Measurements from ENCODE around the gene GPR157.
A peak's percentile ranks its signal among the peaks of the same experiment; 100 is the strongest.
"Not testable (repeated sequence)": the region's sequence is repeated elsewhere in the genome, so short reads cannot be mapped to it uniquely, and the experiment has no call there.

The GPR157 gene, protein sequence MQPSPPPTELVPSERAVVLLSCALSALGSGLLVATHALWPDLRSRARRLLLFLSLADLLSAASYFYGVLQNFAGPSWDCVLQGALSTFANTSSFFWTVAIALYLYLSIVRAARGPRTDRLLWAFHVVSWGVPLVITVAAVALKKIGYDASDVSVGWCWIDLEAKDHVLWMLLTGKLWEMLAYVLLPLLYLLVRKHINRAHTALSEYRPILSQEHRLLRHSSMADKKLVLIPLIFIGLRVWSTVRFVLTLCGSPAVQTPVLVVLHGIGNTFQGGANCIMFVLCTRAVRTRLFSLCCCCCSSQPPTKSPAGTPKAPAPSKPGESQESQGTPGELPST

DNA sequence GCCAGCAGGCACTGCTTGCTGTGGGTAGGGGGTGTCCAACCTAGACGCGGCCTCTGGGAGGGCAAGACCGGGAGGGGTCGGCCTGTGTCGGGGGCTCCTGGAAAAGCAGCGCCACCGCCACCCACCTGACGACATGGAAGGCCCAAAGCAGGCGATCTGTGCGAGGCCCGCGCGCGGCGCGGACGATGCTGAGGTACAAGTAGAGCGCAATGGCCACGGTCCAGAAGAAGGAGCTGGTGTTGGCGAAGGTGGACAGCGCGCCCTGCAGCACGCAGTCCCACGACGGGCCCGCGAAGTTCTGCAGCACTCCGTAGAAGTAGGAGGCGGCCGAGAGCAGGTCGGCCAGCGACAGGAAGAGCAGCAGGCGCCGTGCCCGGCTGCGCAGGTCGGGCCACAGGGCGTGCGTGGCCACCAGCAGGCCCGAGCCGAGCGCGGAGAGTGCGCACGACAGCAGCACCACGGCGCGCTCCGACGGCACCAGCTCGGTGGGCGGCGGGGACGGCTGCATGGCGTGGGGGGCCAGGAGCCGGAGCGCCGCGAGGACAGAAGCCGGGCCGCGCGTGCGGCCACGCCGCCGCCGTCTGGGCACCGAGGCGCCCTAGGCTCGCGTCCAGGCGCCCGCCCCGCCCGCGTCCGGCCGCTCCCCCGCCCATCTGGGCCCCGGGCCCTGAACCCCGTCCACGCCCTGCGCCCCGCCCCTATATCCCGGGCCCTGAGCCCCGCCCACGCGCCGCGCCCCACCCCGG is at the start of gene GPR157:
GPR157 (minus strand) TSS at position 583 of the 746 bp plus-strand sequence; CDS start at position 508, 75 bp downstream.
- peak; percentile 51 for DNase-seq (ENCODE audit: low read depth)

DNA sequence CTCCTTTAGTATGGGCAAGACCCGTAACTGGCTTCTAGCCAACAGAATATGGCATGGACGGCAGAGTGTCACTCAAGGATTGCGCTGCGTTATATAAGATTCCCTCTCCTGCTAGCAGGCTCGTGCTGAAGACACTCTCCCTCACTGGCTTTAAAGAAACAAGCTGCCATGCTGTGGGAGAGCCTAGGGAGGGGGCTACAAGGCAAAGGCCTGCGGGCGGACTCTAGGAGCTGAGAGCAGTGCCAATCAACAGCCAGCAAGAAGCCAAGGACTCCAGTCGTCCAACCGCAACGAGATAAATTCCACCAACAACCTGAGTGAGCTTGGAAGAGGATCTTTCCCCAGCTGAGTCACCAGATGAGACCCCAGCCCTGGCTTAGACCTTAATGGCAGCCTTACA is 45.9 kb upstream of the GPR157 start:
- no peak for DNase-seq (ENCODE audit: low read depth)

DNA sequence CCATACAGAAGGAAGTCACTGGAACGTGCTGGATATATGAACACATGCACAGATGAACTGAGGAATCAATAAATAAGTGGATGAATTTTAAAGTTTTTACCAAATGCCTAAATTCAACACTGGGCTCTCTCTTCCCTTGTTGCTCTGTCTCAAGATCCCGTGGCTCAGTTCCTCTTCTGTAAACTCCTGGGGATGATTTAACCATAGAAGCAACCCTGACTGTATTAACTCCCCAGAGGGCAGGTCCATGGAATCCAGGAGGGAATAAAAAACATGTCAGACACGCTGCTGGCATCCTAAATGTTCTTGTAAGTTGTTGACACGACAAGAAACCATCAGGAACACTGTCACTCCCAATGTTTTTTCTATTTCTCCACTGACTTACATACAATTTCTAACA is 45.3 kb upstream of the GPR157 start:
- DNase-seq (ENCODE audit: low read depth): no peak

- no peak for DNase-seq (ENCODE audit: low read depth)
These were observed 40.8 kb upstream of the GPR157 start for GRCh38 chr1:9169601-9170137.

- DNase-seq (ENCODE audit: low read depth): no peak
These were observed 38.7 kb upstream of the GPR157 start for GRCh38 chr1:9167638-9168037.

DNA sequence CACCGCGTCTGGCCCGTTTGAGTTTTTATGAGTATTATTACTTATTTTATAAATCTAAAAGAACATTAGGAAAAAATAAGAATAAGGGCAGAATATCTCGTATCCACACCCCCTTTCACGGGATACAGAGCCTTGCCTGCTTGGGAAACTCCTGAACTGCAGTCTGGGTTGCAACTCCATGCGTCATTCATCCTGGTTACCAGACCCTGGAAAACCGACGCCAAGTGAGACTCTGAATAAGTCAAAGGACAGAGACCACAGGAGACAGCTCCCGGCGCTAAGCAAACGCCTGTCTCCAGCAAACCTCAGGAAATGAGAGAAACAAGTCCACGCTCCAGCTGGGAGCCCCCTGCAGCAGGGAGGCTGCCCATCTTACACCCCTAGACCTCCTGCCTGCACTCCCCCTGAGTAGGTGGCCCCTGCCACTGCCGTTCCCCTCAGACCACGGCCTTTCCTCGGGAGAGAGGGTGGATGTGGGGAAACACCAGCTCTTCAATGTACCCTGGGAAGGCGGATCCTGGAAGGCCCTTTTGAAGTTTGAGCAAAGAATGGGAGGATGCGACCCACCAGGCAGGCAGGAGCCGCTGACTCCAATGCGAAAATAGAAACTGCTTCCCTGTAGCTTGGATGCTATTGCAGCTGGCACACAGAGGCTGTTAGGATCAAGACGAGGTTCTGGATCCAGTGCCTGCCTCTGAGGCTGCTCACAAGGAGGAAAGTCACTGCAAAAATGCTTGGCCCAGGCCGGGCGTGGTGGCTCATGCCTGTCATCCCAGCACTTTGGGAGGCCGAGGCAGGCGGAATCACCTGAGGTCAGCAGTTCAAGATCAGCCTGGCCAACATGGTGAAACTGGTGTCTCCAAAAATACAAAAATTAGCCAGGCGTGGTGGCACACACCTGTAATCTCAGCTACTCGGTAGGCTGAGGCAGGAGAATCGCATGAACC is 37.7 kb upstream of the GPR157 start:
- peak; percentile 88 for DNase-seq (ENCODE audit: low read depth)

- DNase-seq (ENCODE audit: low read depth): no peak
These were observed 36.5 kb upstream of the GPR157 start for GRCh38 chr1:9165396-9165795.

DNA sequence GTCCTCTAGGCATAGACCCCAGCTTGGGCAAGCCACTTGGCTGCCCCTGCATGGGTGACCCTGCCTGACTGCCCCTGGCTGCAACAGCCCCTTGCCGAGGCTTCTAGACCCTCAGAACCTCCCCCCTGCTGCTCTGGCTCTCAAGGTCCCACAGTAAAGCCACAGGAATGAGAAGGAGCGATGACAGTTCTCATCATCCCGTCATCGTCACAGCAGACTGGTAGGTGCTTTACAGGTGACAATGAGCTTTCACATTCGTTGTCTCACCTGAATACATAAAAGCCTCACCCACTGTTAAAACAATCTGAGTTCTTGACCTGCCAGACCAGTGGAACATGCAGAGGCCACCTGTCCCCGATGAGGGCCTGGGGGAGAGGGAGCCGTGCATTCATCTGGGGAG is 36.0 kb upstream of the GPR157 start:
- no peak for DNase-seq (ENCODE audit: low read depth)

- no peak for DNase-seq (ENCODE audit: low read depth)
These were observed 35.6 kb upstream of the GPR157 start for GRCh38 chr1:9164532-9164900.

DNA sequence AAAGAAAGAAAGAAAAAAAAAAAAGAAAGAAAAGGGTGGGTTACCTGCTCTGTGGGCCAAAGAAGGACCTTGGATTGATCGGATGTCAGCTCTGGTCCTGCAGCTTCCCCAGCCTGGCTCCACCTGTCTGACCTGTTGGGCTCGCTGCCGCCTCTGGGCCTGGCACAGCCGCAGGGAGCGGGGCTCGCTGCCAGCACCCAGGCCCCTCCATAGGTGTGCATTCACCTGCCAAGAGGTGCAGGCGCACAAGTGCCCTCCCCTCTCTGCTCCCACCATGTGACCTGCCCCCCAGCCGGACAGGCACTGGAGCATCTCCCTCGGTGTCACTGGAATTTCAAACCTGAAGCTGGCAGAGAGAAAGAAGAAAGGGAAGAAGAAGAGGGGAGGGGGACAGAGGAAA is 33.1 kb upstream of the GPR157 start:
- no peak for DNase-seq (ENCODE audit: low read depth)

DNA sequence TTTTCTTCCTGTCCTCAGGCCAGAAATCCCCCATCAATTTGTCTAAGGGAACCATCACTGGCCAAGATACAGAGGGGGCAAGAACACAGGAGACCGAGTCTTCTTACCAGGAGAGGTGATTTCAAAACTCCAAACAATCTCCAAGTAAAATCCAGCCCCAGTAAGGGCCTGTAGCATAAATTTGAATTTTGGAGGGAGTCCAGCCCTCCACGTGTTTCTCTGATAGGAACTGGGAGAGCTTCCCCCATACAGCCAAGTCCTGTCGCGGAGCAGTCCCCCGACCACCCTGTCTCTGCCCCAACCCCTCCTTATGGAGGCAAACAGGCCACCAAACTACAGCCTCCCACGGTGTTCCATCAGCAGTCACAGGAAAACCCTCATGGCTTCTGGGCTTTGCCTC is 32.4 kb upstream of the GPR157 start:
- DNase-seq (ENCODE audit: low read depth): no peak

- no peak for DNase-seq (ENCODE audit: low read depth)
These were observed 31.3 kb upstream of the GPR157 start for GRCh38 chr1:9160079-9160717.

GRCh38 chr1:9155879-9156278 is 27.0 kb upstream of the GPR157 start:
- DNase-seq (ENCODE audit: low read depth): no peak

DNA sequence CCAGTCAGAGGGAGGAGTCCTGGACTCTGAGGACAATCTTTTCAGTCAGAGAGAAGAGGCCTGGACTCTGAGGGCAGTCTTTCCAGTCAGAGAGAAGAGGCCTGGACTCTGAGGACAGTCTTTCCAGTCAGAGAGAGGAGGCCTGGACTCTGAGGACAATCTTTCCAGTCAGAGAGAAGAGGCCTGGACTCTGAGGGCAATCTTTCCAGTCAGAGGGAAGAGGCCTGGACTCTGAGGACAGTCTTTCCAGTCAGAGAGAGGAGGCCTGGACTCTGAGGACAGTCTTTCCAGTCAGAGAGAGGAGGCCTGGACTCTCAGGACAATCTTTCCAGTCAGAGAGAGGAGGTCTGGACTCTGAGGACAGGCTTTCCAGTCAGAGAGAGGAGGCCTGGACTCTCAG is 26.5 kb upstream of the GPR157 start:
- DNase-seq (ENCODE audit: low read depth): not testable (repeated sequence)

- no peak for DNase-seq (ENCODE audit: low read depth)
These were observed 24.2 kb upstream of the GPR157 start for GRCh38 chr1:9153152-9153551.

- no peak for DNase-seq (ENCODE audit: low read depth)
These were observed 23.6 kb upstream of the GPR157 start for GRCh38 chr1:9152535-9152934.

- DNase-seq (ENCODE audit: low read depth): no peak
These were observed 22.5 kb upstream of the GPR157 start for GRCh38 chr1:9151328-9151860.

- no peak for DNase-seq (ENCODE audit: low read depth)
These were observed 21.9 kb upstream of the GPR157 start for GRCh38 chr1:9150582-9151327.

DNA sequence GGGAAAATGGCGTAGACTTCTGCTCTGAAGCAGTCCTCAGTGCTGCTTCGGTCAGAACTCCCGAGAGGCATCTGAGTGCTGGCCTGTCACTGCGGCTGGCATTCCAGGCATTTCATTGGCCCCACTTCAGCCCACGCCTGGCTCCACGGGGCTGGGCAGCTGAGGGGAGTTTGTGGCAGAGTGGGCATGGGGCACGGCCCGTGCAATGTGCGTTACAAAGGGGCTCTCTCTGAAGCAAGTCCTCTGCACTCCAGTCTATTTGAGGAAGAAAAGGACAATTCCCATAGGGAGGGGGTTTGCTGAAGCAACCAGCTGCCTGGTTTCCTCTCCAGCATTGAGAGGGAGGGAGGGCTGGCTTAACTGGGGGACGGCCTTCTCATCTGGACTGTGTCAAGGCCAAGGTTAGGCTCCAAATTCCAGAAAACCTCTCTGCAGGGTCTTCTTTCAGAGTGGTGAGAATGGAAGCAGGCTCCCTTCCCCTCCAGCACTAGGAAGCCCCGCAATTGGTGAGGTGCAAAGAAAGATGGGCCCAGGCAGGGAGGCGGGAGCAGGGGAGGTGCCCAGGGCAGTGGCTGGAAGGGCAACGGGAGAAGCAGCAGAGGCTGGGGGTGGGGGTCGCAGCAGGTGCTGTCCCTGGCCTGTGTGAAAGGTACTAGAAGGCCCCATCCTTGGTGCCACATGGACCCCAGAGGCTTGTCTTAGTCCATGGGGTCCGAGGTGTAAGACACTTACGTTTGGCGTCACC is 21.1 kb upstream of the GPR157 start:
- no peak for DNase-seq (ENCODE audit: low read depth)

- no peak for DNase-seq (ENCODE audit: low read depth)
These were observed 20.2 kb upstream of the GPR157 start for GRCh38 chr1:9149151-9149550.

All from amniotic epithelial cell (primary cell).